Measurements from ENCODE around the gene PDE2A. TPM values are rescaled to one million over a fixed set of nuclear protein-coding genes. Genes with fewer than 3 reads are reported as not detected.

Gene PDE2A
- total and polyA plus RNA-seq, 2 donors (not counting 3 experiments of a cell fraction or from before 2014, with no cell fraction given), result 14.8 to 16.8 TPM

DNA sequence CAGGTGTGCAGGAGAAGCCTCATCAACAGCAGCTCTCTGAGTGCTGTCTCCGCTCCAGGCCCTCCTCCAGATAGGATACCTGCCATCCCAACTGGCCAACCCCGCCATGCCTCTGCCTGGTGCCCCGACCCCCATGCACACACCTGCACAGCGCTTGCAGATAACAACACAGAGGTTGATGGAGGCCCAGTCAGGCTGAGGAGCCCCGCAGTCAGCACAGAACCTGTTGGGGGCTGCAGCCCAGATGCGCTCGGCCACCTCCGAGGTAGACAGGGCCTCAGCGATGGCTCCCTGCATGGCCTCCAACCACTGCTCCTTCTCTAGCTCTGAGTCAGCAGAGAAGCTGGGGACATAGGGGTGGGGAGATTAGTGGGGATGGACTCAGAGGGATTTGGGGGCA, 32.8 kb upstream of the PDE2A start:
- BruUV-seq (replicated peaks), result no TSS peak
- intact Hi-C loops (cut with micrococcal nuclease), result no loop called here
- CTCF ChIA-PET, result no interaction called here
- no peaks in the 10 kb centered on the region for H3K9me3 ChIP-seq (replicated peaks; ENCODE audit: control insufficient read depth, insufficient read depth, low read length)
- no peak overlapping the region for H3K9ac ChIP-seq (replicated peaks; ENCODE audit: extremely low read depth, insufficient read depth, low read length)
- H3K4me3 ChIP-seq (replicated peaks in 1 of 3; ENCODE audit: insufficient read depth in 1 of 3, low read depth in 1 of 3, low read length in 3 of 3), result no peak overlapping the region
- H4K20me1 ChIP-seq (replicated peaks; ENCODE audit: control insufficient read depth, extremely low read depth, insufficient read depth, low read length), result no peaks in the 10 kb centered on the region
- H3K27ac ChIP-seq (ENCODE audit: insufficient read depth, low read depth, low read length), result no peak overlapping the region
- no peaks in the 10 kb centered on the region for H3K9me1 ChIP-seq (replicated peaks; ENCODE audit: control insufficient read depth, extremely low read depth, insufficient read depth, low read length)
- no peak overlapping the region for H3K4me2 ChIP-seq (ENCODE audit: insufficient read depth, low read length)
- FAIRE-seq (no peak), DNase-seq (ENCODE audit: low read depth, low spot score) (no peak)
- H3K4me1 ChIP-seq (ENCODE audit: control insufficient read depth, extremely low read depth, insufficient read depth, low read length), result no peaks in the 10 kb centered on the region
- TF ChIP-seq, protein P1, sequence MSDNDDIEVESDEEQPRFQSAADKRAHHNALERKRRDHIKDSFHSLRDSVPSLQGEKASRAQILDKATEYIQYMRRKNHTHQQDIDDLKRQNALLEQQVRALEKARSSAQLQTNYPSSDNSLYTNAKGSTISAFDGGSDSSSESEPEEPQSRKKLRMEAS (IDR thresholded peaks at IDR 0.05; ENCODE audit: insufficient read depth, insufficient read length), result no peak
- TF ChIP-seq FOS (IDR thresholded peaks at IDR 0.05; ENCODE audit: borderline replicate concordance, insufficient read depth, low read length), result no peak
- TF ChIP-seq POLR2A (IDR thresholded peaks at IDR 0.05; ENCODE audit: low read depth, low read length), result no peak
- no peak for TF ChIP-seq EZH2 (IDR thresholded peaks at IDR 0.05; ENCODE audit: borderline replicate concordance, low read depth, low read length, severe bottlenecking)
- TF ChIP-seq GATA2 (IDR thresholded peaks at IDR 0.05; ENCODE audit: insufficient read depth, insufficient read length, low read depth, low read length), result no peak
- TF ChIP-seq JUN (IDR thresholded peaks at IDR 0.05; ENCODE audit: borderline replicate concordance, insufficient read depth, insufficient read length, low read depth), result no peak
- no peak for TF ChIP-seq MYC (IDR thresholded peaks at IDR 0.05; ENCODE audit: low read depth, low read length)
- TF ChIP-seq CTCF (IDR thresholded peaks at IDR 0.05; ENCODE audit: extremely low read depth in 1 of 2, insufficient read depth in 1 of 2, low read depth in 1 of 2, low read length in 2 of 2), result no peak
- no peak overlapping the region for H2AFZ ChIP-seq (ENCODE audit: low read depth, low read length)
- no peaks in the 10 kb centered on the region for H3K79me2 ChIP-seq (ENCODE audit: control insufficient read depth, insufficient read depth, low read length)
- dilution Hi-C loops (cut with MboI; ENCODE audit: extremely low pct_ligation_motif_present, low sequenced_read_pairs), result no loop called here
- H3K27me3 ChIP-seq (ENCODE audit: control insufficient read depth in 2 of 2, insufficient read depth in 2 of 2, low read length in 2 of 2), result no peaks in the 10 kb centered on the region
- POLR2A ChIA-PET, result no interaction called here
- H3K36me3 ChIP-seq (ENCODE audit: control insufficient read depth in 2 of 2, extremely low read depth in 1 of 2, insufficient read depth in 2 of 2, low read length in 2 of 2), result peaks cover 3 to 55% of the 10 kb centered on the region in 2 experiments

Data from endothelial cell of umbilical vein (primary cell).